ENCODE data around the gene TMEM243.

- no peak for TF ChIP-seq CTCF (IDR thresholded peaks at IDR 0.05)
- TF ChIP-seq EZH2 (IDR thresholded peaks at IDR 0.05; ENCODE audit: borderline replicate concordance, insufficient read depth, low read depth, low read length, poor library complexity, severe bottlenecking), result no peak
Observed at GRCh38 chr7:87213811-87214210, 5.7 kb downstream of the TMEM243 start.
